Peyer's patch (tissue), 4 donors: ENCODE data around the gene SH3BGRL3.

Experiments
- POLR2A ChIP-seq, 2 donors: fragments of 450-650 bp; IDR thresholded peaks; one replicate each; pipeline ENCODE4 v1.5.1; 2017; ENCODE audit warnings: antibody characterized with exemption in 2 of 2, mild to moderate bottlenecking in 2 of 2, moderate library complexity in 2 of 2
- TF ChIP-seq, protein P1 (sequence below), 6 experiments: fragments of 450-650 bp in 4 of 6; fragments of 200-600 bp in 2 of 6; sonication (generic) in 1 of 6; IDR thresholded peaks; one replicate each; pipeline ENCODE4 v1.5.1; 2017 to 2019; ENCODE audit warnings: antibody characterized with exemption in 6 of 6, mild to moderate bottlenecking in 3 of 6, moderate library complexity in 1 of 6

GRCh38 chr1:26318338-26319064 lies 38.6 kb downstream of the SH3BGRL3 start:
- TF ChIP-seq, protein P1, sequence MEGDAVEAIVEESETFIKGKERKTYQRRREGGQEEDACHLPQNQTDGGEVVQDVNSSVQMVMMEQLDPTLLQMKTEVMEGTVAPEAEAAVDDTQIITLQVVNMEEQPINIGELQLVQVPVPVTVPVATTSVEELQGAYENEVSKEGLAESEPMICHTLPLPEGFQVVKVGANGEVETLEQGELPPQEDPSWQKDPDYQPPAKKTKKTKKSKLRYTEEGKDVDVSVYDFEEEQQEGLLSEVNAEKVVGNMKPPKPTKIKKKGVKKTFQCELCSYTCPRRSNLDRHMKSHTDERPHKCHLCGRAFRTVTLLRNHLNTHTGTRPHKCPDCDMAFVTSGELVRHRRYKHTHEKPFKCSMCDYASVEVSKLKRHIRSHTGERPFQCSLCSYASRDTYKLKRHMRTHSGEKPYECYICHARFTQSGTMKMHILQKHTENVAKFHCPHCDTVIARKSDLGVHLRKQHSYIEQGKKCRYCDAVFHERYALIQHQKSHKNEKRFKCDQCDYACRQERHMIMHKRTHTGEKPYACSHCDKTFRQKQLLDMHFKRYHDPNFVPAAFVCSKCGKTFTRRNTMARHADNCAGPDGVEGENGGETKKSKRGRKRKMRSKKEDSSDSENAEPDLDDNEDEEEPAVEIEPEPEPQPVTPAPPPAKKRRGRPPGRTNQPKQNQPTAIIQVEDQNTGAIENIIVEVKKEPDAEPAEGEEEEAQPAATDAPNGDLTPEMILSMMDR (IDR thresholded peaks at IDR 0.05), result no peak
- TF ChIP-seq POLR2A (IDR thresholded peaks at IDR 0.05), result no peak
